HG02678 (cell line): Measurements from ENCODE around the gene KLHDC7B.

Experiments used
- ATAC-seq: cut with Tn5 transposase; IDR thresholded peaks from one replicate; pipeline ENCODE4 v1.9.1; 2021; ENCODE audit warnings: mild to moderate bottlenecking, moderate library complexity; ENCODE audit not compliant: unreplicated experiment

The KLHDC7B gene

GRCh38 chr22:50547263-50547985 is 1.7 kb downstream of the KLHDC7B start:
- ATAC-seq: no peak

DNA sequence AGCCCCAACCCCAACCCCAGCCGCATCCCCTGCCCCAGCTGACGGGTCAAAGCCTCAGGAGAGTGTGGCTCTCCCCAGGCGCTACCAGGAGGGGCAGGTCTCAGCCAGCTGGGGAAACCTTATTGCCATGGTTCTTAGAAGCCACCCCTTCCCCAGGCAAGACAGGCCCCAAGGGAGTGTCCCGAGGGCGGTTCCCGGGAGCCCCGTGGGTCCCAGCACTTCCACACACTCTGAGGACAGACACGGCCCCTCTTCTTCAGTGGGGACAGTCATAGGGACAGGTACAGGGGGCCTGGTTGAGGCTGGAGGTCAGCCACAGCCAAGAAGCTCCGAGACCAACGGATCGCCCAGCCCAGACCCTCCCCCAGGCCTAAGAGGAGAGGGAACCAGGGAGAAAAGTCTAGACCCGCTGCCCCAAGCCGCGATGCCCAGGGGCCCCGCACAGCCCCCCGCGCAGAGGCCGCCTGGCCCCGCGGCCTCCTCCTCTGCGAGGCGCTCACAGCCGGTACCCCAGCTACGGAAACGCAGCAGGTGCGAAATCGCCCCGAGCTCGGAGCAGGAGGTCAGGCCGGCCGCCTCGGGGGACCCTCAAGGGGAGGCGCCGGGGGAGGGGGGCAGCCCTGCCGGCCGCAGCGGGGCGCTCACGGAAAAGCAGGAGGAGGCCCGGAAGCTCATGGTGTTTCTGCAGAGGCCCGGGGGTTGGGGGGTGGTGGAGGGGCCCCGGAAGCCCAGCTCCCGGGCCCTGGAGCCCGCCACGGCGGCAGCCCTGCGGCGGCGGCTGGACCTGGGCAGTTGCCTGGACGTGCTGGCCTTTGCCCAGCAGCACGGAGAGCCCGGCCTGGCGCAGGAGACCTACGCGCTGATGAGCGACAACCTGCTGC is 2.6 kb downstream of the KLHDC7B start:
- no peak for ATAC-seq

- no peak for ATAC-seq
Measured at GRCh38 chr22:50548921-50549790, 3.5 kb downstream of the KLHDC7B start.

DNA sequence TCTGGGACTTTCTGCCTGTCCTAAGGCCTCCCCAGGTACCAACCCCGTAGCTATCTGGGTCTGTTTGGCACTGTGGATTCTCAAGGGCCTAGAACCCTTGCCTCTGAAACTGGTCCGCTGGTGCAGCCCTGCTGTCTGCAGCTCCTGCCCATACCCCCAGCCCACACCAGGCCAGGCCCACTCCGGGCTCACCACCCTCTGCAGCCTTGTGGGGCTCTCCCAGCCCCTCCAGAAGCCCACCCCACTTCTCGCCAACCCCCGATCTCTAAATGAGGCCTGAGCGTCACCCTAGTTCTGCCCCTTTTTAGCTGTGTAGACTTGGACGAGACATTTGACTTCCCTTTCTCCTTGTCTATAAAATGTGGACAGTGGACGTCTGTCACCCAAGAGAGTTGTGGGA is 4.7 kb downstream of the KLHDC7B start:
- ATAC-seq: no peak

GRCh38 chr22:50551160-50551752 is 5.6 kb downstream of the KLHDC7B start:
- ATAC-seq: no peak

GRCh38 chr22:50553310-50553709 is 7.6 kb downstream of the KLHDC7B start:
- ATAC-seq: no peak

- ATAC-seq: no peak
Measured at GRCh38 chr22:50556703-50557102, 11.0 kb downstream of the KLHDC7B start.

DNA sequence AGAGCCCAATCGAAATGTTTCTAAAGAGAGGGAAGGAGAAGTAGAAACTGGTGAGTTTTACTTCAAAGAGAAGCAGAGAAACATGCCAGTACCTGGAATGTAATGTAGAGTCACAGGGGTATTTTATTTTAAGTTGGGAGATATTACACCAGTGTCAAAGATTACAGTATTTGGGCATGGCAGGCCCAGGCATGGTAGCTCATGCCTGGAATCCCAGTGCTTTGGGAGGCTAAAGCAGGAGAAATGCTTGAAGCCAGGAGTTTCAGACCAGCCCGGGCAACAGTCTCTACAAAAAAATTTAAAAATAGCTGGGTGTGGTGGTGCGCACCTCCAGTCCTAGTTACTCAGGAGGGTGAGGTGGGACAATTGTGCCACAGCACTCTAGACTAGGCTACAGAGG is 14.3 kb downstream of the KLHDC7B start:
- ATAC-seq: no peak

DNA sequence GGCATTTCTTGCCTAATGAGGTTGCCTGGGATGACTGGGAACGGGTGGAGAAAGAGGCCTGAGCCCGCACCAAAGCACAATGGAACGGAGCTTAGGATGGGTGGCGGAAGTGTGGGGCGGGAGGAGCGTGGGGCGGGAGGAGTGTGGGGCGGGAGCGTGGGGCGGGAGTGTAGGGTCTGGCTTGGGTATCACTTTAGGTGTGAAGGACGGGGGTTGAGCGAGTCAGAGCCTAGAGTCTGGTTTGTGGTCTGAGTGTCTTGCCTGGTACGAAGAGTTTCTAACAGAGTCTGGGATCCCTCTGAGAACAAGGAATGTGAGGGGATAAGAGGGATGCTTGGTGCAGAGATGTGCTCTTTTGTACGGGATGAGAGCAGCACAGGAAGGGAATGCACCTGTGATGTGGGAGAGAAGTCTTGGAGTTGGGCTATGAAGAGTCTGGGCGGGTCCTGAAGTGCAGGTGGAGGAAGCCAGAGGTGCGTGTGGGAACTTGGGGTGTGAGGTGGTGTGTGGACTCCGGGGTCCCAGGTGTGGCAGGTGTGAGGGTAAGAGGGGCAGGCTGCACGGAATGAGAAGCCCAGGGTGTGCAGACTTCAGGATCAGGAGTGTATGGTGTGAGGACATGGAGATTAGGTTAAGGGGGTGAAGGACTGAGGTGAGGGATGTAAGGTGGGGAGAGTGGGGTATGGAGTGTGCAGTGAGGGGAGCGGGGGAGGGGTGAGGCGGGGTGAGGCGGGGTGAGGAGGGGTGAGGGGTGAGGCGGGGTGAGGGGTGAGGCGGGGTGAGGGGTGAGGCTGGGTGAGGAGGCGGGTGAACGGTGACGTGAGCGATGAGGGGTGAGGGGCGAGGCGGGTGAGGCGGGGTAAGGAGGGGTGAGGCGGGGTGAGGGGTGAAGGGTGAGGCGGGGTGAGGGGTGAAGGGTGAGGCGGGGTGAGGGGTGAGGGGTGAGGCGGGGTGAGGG is 16.0 kb downstream of the KLHDC7B start:
- no peak for ATAC-seq

DNA sequence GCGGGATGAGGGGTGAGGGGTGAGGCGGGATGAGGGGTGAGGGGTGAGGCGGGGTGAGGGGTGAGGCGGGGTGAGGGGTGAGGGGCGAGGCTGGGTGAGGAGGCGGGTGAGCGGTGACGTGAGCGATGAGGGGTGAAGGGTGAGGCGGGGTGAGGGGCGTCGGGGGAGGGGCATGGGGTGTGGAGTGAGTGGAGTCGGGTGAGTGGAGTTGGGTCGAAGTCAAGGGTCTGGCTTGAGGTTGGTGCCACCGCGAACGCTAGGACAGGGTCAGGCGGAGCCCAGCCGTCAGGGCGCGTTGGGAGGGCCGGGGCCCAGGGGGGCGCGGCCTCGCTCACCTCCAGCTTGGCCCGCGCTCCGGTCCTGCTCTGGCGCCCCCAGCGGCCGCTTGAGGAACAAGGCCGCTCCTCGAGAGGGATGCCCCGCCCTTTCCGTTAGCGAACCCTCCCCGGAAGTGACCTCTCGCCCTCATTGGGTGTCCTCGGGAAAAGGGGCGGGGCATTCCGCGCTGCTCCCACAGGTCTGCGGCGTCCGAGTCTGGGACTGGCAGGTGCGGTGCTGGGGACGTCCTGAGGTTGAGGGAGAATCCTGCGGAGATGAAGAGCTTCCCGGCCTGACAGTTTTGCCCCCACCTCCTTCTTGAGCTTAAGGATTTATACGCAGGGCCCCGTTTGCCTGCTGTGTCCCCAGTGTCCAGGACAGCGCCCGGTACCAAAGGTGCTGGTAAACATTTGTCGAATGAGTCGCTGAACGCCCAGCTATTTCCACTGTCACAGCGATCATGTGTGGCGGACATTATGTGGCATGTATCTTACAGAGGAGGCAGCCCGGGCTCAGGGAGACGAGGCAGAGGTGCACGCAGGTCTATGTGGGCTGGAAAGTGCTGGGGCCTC is 17.1 kb downstream of the KLHDC7B start, which contains the start of gene SYCE3:
TSS of gene SYCE3 (minus strand) at position 397 of the 890 bp plus-strand sequence. CDS start 6,514 bp downstream, outside the sequence.
- ATAC-seq: peak; percentile 95

DNA sequence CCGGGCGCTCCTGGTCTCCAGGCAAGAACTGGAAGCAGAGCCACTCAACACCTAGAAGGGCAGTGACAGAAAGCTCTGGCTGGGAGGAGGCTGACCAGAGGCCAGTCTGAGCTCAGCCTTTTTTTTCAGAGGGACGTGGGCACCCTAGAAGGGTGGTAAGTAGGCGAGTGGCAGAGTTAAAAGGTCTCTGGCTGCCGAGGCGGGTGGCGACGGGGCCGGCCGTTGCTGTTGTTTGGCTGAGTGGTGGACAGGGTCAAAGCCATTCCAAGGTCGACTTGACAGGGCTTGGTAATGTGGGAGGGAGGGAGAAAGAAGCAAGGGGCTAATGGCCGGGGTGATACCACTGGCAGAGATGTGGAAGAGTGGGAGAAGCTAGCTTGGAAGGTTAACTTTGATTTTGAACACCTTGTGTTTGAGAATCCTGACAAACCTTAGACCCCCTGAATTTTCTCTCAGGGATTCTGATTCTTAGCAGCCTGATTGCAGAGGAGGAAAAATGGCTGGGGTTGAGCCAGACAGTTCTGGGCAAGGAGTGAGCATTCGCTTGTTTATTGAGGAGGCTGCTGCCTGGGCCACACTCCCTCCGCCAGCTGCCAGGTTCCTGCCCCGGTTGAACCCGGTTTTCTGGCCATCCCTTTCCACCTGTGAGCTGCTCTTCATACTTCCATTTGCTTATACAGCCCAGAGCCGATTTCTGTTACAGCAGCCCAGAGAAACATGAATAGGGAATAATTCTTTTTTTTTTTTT is 17.9 kb downstream of the KLHDC7B start:
- no peak for ATAC-seq

GRCh38 chr22:50564289-50564688 is 18.6 kb downstream of the KLHDC7B start:
- no peak for ATAC-seq

GRCh38 chr22:50567721-50568252 is 22.1 kb downstream of the KLHDC7B start:
- ATAC-seq: no peak

DNA sequence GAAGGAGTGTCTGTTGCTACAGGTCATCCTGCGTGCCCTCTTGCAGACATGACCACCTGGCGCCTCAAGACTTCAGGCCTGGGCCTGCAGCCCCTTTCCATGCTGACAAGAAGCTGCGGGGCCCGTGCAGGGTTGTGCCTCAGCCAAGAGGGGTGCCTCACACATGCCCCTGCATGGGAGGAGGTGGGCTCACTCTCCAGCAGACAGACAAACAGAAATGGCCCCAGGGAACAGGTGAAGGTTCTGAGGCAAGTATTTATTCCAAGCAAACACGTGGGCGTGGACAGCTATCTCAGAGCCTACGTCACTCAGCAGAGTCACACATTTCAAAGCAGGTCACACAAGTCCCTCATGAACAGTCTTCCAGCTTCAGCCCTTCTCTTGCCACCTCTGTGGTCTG is 22.9 kb downstream of the KLHDC7B start:
- ATAC-seq: no peak

DNA sequence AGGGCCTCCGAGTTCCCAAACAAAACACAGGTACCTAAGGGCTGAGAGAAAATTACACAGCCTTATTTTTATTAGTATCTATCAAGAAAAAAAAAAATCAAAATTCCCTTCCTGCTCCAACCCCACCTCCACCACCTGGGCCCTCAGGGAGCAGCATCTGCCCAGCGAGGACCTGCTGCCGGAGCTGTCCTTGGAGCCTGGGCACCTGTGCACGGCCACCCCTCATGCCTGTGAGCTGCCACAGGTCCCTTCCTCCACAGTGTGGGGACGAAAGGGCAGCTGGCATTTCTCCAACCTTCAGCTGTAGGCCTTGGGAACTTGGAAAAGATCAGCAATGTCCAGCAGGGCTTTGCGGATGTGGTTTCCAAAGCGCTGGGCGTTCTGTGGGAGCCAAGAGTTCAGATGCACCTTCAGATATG is 23.4 kb downstream of the KLHDC7B start:
- no peak for ATAC-seq

DNA sequence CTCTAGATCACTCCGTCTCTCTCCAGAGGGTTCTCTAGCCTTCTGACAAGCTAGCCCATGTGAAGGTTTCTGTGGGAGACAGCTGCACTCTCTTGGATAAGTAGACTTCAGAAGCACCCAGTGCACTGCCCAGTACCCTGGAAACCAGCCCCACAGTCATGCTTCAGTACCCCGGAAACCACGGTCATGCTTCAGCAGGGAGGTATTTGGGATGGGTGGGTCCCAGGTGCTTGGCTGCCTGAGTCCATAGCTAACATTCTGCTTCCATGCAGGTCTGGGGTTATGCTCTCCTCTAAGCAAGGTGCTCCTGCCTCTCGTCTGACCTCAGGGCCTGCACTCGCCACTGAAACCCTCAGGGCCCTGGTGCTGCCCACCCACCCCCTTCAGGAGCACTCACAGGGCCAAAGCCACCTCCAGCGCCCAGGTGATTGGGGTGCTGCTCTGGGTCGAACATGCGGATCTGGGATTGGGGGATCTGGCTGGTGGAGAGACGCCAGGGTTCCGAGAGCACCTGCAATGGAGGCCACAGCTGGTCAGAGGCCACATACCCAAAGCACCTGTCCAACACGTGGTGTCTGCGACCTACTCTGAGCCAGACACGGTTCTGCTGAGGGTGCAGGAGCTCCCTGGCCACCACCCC is 24.3 kb downstream of the KLHDC7B start:
- ATAC-seq: no peak

DNA sequence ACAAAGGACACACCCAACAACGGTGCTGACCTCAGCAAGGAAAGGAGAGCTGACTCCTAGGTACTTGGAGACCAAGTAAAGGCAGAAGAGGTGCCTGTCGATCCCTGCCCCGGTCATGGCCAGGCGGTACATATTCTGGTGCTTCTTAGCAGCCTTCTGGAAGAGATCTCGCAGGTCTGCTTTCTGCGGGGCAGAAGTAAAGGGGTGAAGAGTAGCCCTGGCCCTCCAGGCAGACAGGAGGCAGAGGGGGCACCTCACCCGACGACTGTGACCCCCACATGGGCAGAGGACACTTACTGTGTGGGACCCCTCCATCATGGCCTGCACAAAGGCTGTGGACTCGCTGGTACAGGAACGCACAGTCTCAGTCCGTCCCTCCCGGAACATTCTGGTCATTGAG is 25.2 kb downstream of the KLHDC7B start:
- no peak for ATAC-seq
